ENCODE data around the gene HSD11B1L. TPM values are rescaled to one million over a fixed set of nuclear protein-coding genes. Genes with fewer than 3 reads are reported as not detected.

HSD11B1L gene
- total RNA-seq, 1 experiment from 2014 or later, result 6.0 TPM

DNA sequence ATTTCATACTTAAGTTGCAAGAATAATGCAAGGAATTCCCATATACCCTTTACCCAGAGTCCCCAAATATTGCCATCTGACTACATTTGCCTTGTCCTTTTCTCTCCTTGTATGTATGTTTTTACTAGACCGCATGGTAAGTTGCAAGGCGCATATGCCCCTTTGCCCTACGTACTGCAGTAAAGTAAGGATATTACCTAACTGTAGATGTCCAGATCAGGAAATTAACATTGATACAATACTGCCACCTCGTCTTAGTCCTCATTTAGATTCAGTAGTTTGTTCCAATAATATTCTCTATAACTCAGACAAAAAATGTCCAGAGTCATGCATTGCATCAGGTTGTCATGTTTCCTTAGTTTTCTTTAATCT is 48.6 kb upstream of the HSD11B1L start:
- H2AFZ ChIP-seq (ENCODE audit: low read depth, low read length, poor library complexity, severe bottlenecking), result no peak overlapping the region
- H3K4me1 ChIP-seq (ENCODE audit: control insufficient read depth in 1 of 2, insufficient read depth in 2 of 2, low read length in 2 of 2), result no peaks in the 10 kb centered on the region
- RAD21 ChIA-PET (ENCODE audit: low non-redundant PET in 1 of 2, low total read pairs in 2 of 2, uncharacterized antibody in 2 of 2, unreplicated experiment in 2 of 2), result no interaction called here
- peaks cover 26 to 34% of the 10 kb centered on the region in 2 experiments for H3K36me3 ChIP-seq (ENCODE audit: control insufficient read depth in 1 of 2, insufficient read depth in 2 of 2, low read length in 2 of 2)
- CTCF ChIA-PET, result no interaction called here
- POLR2A ChIA-PET, result no interaction called here
- H3K9ac ChIP-seq (ENCODE audit: low read length), result no peak overlapping the region
- no peak overlapping the region for H3K4me2 ChIP-seq (ENCODE audit: low read length)
- H3K9me2 ChIP-seq (ENCODE audit: insufficient read depth), result no peaks in the 10 kb centered on the region
- H3K4me3 ChIP-seq (replicated peaks in 1 of 2; ENCODE audit: low read depth in 1 of 2, low read length in 2 of 2), result no peak overlapping the region
- ATAC-seq (no peak), DNase-seq (ENCODE audit: low read depth, low spot score) (no peak)
- peaks cover 100% of the 10 kb centered on the region for H3K79me2 ChIP-seq (ENCODE audit: insufficient read depth, low read length)
- no peaks in the 10 kb centered on the region for H3K9me3 ChIP-seq (ENCODE audit: control insufficient read depth in 1 of 2, insufficient read depth in 1 of 2, low read depth in 1 of 2, low read length in 2 of 2)
- no peaks in the 10 kb centered on the region for H3K27me3 ChIP-seq (ENCODE audit: insufficient read depth, low read length)
- intact Hi-C loops (cut with micrococcal nuclease), result no loop called here
- no TSS peak for BruUV-seq (replicated peaks)
- H3K27ac ChIP-seq (ENCODE audit: low read depth, low read length), result no peak overlapping the region
- TF ChIP-seq ZNF274 (IDR thresholded peaks at IDR 0.05; ENCODE audit: low read depth, low read length) (no peak), CBX3 (IDR thresholded peaks at IDR 0.05; ENCODE audit: low read depth) (no peak), SRF (IDR thresholded peaks at IDR 0.05; ENCODE audit: low read depth) (no peak), YY1 (IDR thresholded peaks at IDR 0.05; ENCODE audit: extremely low read depth, insufficient replicate concordance, low read depth, low read length) (no peak), RAD21 (IDR thresholded peaks at IDR 0.05; ENCODE audit: low read depth) (no peak), SP1 (IDR thresholded peaks at IDR 0.05; ENCODE audit: low read depth) (no peak), SIN3A (IDR thresholded peaks at IDR 0.05; ENCODE audit: low read depth) (no peak), POLR2A (IDR thresholded peaks at IDR 0.05; ENCODE audit: borderline replicate concordance, extremely low read depth, insufficient read depth, insufficient read length) (no peak), EGR1 (IDR thresholded peaks at IDR 0.05; ENCODE audit: low read depth) (no peak), ELF1 (IDR thresholded peaks at IDR 0.05; ENCODE audit: borderline replicate concordance, low read depth) (no peak), TCF7L2 (IDR thresholded peaks at IDR 0.05; ENCODE audit: borderline replicate concordance, extremely low read depth, insufficient read depth, insufficient read length) (no peak), POLR2AphosphoS5 (IDR thresholded peaks at IDR 0.05; ENCODE audit: low read depth, low read length) (no peak), ZFX (IDR thresholded peaks at IDR 0.05) (no peak), EZH2 (IDR thresholded peaks at IDR 0.05) (no peak), EZH2phosphoT487 (IDR thresholded peaks at IDR 0.05; ENCODE audit: borderline replicate concordance) (no peak)
- TF ChIP-seq, protein P1, sequence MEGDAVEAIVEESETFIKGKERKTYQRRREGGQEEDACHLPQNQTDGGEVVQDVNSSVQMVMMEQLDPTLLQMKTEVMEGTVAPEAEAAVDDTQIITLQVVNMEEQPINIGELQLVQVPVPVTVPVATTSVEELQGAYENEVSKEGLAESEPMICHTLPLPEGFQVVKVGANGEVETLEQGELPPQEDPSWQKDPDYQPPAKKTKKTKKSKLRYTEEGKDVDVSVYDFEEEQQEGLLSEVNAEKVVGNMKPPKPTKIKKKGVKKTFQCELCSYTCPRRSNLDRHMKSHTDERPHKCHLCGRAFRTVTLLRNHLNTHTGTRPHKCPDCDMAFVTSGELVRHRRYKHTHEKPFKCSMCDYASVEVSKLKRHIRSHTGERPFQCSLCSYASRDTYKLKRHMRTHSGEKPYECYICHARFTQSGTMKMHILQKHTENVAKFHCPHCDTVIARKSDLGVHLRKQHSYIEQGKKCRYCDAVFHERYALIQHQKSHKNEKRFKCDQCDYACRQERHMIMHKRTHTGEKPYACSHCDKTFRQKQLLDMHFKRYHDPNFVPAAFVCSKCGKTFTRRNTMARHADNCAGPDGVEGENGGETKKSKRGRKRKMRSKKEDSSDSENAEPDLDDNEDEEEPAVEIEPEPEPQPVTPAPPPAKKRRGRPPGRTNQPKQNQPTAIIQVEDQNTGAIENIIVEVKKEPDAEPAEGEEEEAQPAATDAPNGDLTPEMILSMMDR (IDR thresholded peaks at IDR 0.05 in 2 of 3, conservative IDR thresholded peaks at IDR 0.05 in 1 of 3; ENCODE audit: borderline replicate concordance in 1 of 3, insufficient read depth in 1 of 3, low read depth in 2 of 3, low read length in 2 of 3), result no peak
- TF ChIP-seq, protein P2, sequence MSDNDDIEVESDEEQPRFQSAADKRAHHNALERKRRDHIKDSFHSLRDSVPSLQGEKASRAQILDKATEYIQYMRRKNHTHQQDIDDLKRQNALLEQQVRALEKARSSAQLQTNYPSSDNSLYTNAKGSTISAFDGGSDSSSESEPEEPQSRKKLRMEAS (IDR thresholded peaks at IDR 0.05), result no peak
- TF ChIP-seq, protein P3, sequence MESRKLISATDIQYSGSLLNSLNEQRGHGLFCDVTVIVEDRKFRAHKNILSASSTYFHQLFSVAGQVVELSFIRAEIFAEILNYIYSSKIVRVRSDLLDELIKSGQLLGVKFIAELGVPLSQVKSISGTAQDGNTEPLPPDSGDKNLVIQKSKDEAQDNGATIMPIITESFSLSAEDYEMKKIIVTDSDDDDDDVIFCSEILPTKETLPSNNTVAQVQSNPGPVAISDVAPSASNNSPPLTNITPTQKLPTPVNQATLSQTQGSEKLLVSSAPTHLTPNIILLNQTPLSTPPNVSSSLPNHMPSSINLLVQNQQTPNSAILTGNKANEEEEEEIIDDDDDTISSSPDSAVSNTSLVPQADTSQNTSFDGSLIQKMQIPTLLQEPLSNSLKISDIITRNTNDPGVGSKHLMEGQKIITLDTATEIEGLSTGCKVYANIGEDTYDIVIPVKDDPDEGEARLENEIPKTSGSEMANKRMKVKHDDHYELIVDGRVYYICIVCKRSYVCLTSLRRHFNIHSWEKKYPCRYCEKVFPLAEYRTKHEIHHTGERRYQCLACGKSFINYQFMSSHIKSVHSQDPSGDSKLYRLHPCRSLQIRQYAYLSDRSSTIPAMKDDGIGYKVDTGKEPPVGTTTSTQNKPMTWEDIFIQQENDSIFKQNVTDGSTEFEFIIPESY (IDR thresholded peaks at IDR 0.05; ENCODE audit: extremely low read depth, insufficient replicate concordance, low read length), result no peak
- TF ChIP-seq, protein P4, sequence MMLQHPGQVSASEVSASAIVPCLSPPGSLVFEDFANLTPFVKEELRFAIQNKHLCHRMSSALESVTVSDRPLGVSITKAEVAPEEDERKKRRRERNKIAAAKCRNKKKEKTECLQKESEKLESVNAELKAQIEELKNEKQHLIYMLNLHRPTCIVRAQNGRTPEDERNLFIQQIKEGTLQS (IDR thresholded peaks at IDR 0.05), result no peak
- TF ChIP-seq, protein P5, sequence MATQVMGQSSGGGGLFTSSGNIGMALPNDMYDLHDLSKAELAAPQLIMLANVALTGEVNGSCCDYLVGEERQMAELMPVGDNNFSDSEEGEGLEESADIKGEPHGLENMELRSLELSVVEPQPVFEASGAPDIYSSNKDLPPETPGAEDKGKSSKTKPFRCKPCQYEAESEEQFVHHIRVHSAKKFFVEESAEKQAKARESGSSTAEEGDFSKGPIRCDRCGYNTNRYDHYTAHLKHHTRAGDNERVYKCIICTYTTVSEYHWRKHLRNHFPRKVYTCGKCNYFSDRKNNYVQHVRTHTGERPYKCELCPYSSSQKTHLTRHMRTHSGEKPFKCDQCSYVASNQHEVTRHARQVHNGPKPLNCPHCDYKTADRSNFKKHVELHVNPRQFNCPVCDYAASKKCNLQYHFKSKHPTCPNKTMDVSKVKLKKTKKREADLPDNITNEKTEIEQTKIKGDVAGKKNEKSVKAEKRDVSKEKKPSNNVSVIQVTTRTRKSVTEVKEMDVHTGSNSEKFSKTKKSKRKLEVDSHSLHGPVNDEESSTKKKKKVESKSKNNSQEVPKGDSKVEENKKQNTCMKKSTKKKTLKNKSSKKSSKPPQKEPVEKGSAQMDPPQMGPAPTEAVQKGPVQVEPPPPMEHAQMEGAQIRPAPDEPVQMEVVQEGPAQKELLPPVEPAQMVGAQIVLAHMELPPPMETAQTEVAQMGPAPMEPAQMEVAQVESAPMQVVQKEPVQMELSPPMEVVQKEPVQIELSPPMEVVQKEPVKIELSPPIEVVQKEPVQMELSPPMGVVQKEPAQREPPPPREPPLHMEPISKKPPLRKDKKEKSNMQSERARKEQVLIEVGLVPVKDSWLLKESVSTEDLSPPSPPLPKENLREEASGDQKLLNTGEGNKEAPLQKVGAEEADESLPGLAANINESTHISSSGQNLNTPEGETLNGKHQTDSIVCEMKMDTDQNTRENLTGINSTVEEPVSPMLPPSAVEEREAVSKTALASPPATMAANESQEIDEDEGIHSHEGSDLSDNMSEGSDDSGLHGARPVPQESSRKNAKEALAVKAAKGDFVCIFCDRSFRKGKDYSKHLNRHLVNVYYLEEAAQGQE (IDR thresholded peaks at IDR 0.05; ENCODE audit: low read depth), result no peak
- H4K20me1 ChIP-seq (ENCODE audit: insufficient read depth), result peaks cover 64% of the 10 kb centered on the region
